ENCODE measurements around the gene USP15. TPM values are rescaled to one million over a fixed set of nuclear protein-coding genes. Genes with fewer than 3 reads are reported as not detected.

USP15 gene
- 46.4 and 83.4 TPM in 2 replicates for total RNA-seq

GRCh38 chr12:62259993-62260732 is at the start of gene USP15:
USP15 (plus strand) TSS chr12:62260404; CDS start chr12:62260415, 11 bp downstream.

Other genes with a start within 250 kb of the USP15 start
- gene MON2, start 206.4 kb downstream of the USP15 start, total RNA-seq: 23.4 and 26.1 TPM in 2 replicates

Measured in epithelial cell of umbilical artery (primary cell).